Esophagus mucosa (tissue), 1 donor: ENCODE results near the gene RSPO4. TPM values are rescaled to one million over a fixed set of nuclear protein-coding genes. Genes with fewer than 3 reads are reported as not detected.
"Not testable (repeated sequence)": the region's sequence is repeated elsewhere in the genome, so short reads cannot be mapped to it uniquely, and the experiment has no call there.

Experiments
- ATAC-seq: fragments of 200-7000 bp; cut with Tn5 transposase; one replicate; pipeline ENCODE4 v1.9.1; 2020
- total RNA-seq: library from RNA; stranded (reverse); gene quantifications from one replicate; pipeline ENCODE4 v1.2.4, GENCODE V29; 2023
- donor health status: DM: yes; HTN: yes; CAD: no.

Gene RSPO4
- total RNA-seq, 1 donor from 2014 or later: not detected

GRCh38 chr20:1003920-1004697 lies 2.0 kb upstream of the RSPO4 start:
- ATAC-seq: no peak

- ATAC-seq: no peak
These were observed 811 bp upstream of the RSPO4 start for GRCh38 chr20:1002682-1003561.

GRCh38 chr20:1001116-1001515 lies 995 bp downstream of the RSPO4 start:
- ATAC-seq: no peak

- no peak for ATAC-seq
These were observed 3.8 kb downstream of the RSPO4 start for GRCh38 chr20:998231-998830.

GRCh38 chr20:997486-997885 lies 4.6 kb downstream of the RSPO4 start:
- no peak for ATAC-seq

GRCh38 chr20:997016-997415 lies 5.1 kb downstream of the RSPO4 start:
- no peak for ATAC-seq

GRCh38 chr20:995170-995569 lies 6.9 kb downstream of the RSPO4 start:
- ATAC-seq: no peak

GRCh38 chr20:992801-993535 lies 9.1 kb downstream of the RSPO4 start:
- no peak for ATAC-seq

GRCh38 chr20:991850-992249 lies 10.3 kb downstream of the RSPO4 start:
- ATAC-seq: no peak

GRCh38 chr20:990293-990959 lies 11.7 kb downstream of the RSPO4 start:
- ATAC-seq: no peak

- ATAC-seq: no peak
These were observed 13.8 kb downstream of the RSPO4 start for GRCh38 chr20:988272-988671.

- ATAC-seq: no peak
These were observed 14.4 kb downstream of the RSPO4 start for GRCh38 chr20:987677-988076.

GRCh38 chr20:986733-987355 lies 15.3 kb downstream of the RSPO4 start:
- no peak for ATAC-seq

- not testable (repeated sequence) for ATAC-seq
These were observed 17.1 kb downstream of the RSPO4 start for GRCh38 chr20:984994-985393.

GRCh38 chr20:982754-983153 lies 19.4 kb downstream of the RSPO4 start:
- ATAC-seq: no peak

- no peak for ATAC-seq
These were observed 25.1 kb downstream of the RSPO4 start for GRCh38 chr20:977021-977420.

GRCh38 chr20:976033-976432 lies 26.1 kb downstream of the RSPO4 start:
- no peak for ATAC-seq

- peak; percentile 75 for ATAC-seq
These were observed 28.3 kb downstream of the RSPO4 start for GRCh38 chr20:973785-974194.

- no peak for ATAC-seq
These were observed 29.9 kb downstream of the RSPO4 start for GRCh38 chr20:972256-972655.

- ATAC-seq: no peak
These were observed 30.8 kb downstream of the RSPO4 start for GRCh38 chr20:971346-971745.

- ATAC-seq: no peak
These were observed 32.2 kb downstream of the RSPO4 start for GRCh38 chr20:969868-970267.
